Posterior vena cava (tissue), 2 donors: Measurements from ENCODE around the gene C12orf75. TPM values are rescaled to one million over a fixed set of nuclear protein-coding genes. Genes with fewer than 3 reads are reported as not detected.

ENCODE experiments used
- DNase-seq: peaks from one replicate; pipeline ENCODE4 v3.0.0-alpha.2; 2020; ENCODE audit warnings: low spot score
- intact Hi-C, 2 donors: fragments of 100-400 bp; cut with DNase I; formaldehyde crosslinking; loops; one replicate each; pipeline versions ENCODE4 v1.14.1 to v1.14.2; 2022 to 2023
- total RNA-seq, 2 donors: library from RNA; stranded (reverse); fragmentation: NEBNext Ultra II Directional; extraction: Animal tissue kit (Norgen Biotek cat#: 25700); gene quantifications; one replicate each; pipeline ENCODE4 v1.2.1, GENCODE V29; 2021
- donor health status: DM: yes; HTN: yes; CAD: no.
- donor health status: DM: yes; HTN: yes; CAD: no.

The C12orf75 gene
- total RNA-seq, 2 donors from 2014 or later, result 120 to 138 TPM

GRCh38 chr12:105352940-105353635 is 22.6 kb downstream of the C12orf75 start:
- intact Hi-C loops, result no loop called here

GRCh38 chr12:105355752-105356151 is 25.3 kb downstream of the C12orf75 start:
- DNase-seq, result no peak
- intact Hi-C loops, result loop anchor here in 1 of 2 donors (5.0 kb wide), 1 partner anchor 33 kb away; no protein-coding TSS in a partner anchor

More at GRCh38 chr12:105352940-105353635, 22.6 kb downstream of the C12orf75 start:
- no peak for DNase-seq

GRCh38 chr12:105357162-105357691 is 26.7 kb downstream of the C12orf75 start:
- DNase-seq, result no peak
- intact Hi-C loops, result loop anchor here in 1 of 2 donors (5.0 kb wide), 1 partner anchor 35 kb away; no protein-coding TSS in a partner anchor

- intact Hi-C loops, result loop anchor here in 1 of 2 donors (5.0 kb wide), 1 partner anchor 36 kb away; no protein-coding TSS in a partner anchor
These were observed 28.3 kb downstream of the C12orf75 start for GRCh38 chr12:105358789-105359188.

GRCh38 chr12:105359856-105360255 is 29.4 kb downstream of the C12orf75 start:
- intact Hi-C loops, result loop anchor here in 1 of 2 donors (5.0 kb wide), 1 partner anchor 38 kb away; no protein-coding TSS in a partner anchor
- DNase-seq, result no peak

More at GRCh38 chr12:105358789-105359188, 28.3 kb downstream of the C12orf75 start:
- no peak for DNase-seq

GRCh38 chr12:105363890-105364289 is 33.4 kb downstream of the C12orf75 start:
- intact Hi-C loops, result no loop called here
- DNase-seq, result no peak

GRCh38 chr12:105365231-105365630 is 34.7 kb downstream of the C12orf75 start:
- intact Hi-C loops, result no loop called here
- DNase-seq, result no peak

- no peak for DNase-seq
- intact Hi-C loops, result loop anchor here in 1 of 2 donors (2.0 kb wide), 1 partner anchor 47 kb away; no protein-coding TSS in a partner anchor
These were observed 37.7 kb downstream of the C12orf75 start for GRCh38 chr12:105368047-105368646.

GRCh38 chr12:105369014-105369413 is 38.5 kb downstream of the C12orf75 start:
- no peak for DNase-seq
- intact Hi-C loops, result loop anchor here in 1 of 2 donors (2.0 kb wide), 1 partner anchor 46 kb away; no protein-coding TSS in a partner anchor

- no peak for DNase-seq
- intact Hi-C loops, result no loop called here
These were observed 43.8 kb downstream of the C12orf75 start for GRCh38 chr12:105374303-105374702.

- intact Hi-C loops, result no loop called here
- no peak for DNase-seq
These were observed 46.6 kb downstream of the C12orf75 start for GRCh38 chr12:105377077-105377476.

GRCh38 chr12:105378911-105379310 is 48.4 kb downstream of the C12orf75 start:
- intact Hi-C loops, result no loop called here
- DNase-seq, result no peak

GRCh38 chr12:105382771-105383622 is 52.5 kb downstream of the C12orf75 start:
- no peak for DNase-seq
- intact Hi-C loops, result loop anchor here in 1 of 2 donors (10.0 kb wide), 1 partner anchor 158 kb away; no protein-coding TSS in a partner anchor

- DNase-seq, result no peak
- intact Hi-C loops, result loop anchor here in 1 of 2 donors (10.0 kb wide), 1 partner anchor 159 kb away; no protein-coding TSS in a partner anchor
These were observed 53.7 kb downstream of the C12orf75 start for GRCh38 chr12:105384220-105384619.

GRCh38 chr12:105384916-105385535 is 54.5 kb downstream of the C12orf75 start:
- intact Hi-C loops, result loop anchor here in 1 of 2 donors (10.0 kb wide), 1 partner anchor 160 kb away; no protein-coding TSS in a partner anchor
- DNase-seq, result no peak

- DNase-seq, result no peak
- intact Hi-C loops, result loop anchor here in 1 of 2 donors (10.0 kb wide), 1 partner anchor 162 kb away; no protein-coding TSS in a partner anchor
These were observed 55.9 kb downstream of the C12orf75 start for GRCh38 chr12:105386431-105386830.

GRCh38 chr12:105391231-105391630 is 60.7 kb downstream of the C12orf75 start:
- no peak for DNase-seq
- intact Hi-C loops, result no loop called here

- no peak for DNase-seq
- intact Hi-C loops, result no loop called here
These were observed 63.1 kb downstream of the C12orf75 start for GRCh38 chr12:105393587-105393986.
